CD4-positive, alpha-beta T cell treated with Interleukin-4 for 4 hours (primary cell): Measurements from ENCODE around the gene MRTFA.
"Not testable (repeated sequence)": the region's sequence is repeated elsewhere in the genome, so short reads cannot be mapped to it uniquely, and the experiment has no call there.

Experiments
- DNase-seq: peaks from one replicate; pipeline ENCODE4 v3.0.0-alpha.2; 2020

Gene MRTFA

DNA sequence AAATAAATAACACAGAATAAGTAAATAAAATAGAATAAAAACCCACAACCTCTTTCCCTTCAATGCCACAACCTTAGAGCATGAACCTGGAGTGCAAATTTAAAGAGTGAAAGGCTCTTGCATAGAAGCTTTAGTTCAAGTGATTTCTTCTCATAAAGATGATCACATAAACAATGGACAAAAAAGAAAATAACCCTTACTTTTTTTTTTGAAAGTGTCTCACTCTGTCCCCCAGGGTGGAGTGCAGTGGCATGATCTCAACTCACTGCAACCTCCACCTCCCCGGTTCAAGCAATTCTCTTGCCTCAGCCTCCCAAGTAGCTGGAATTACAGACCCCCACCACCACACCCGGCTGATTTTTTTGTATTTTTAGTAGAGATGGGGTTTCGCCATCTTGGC lies 10.7 kb downstream of the MRTFA start:
- not testable (repeated sequence) for DNase-seq

DNA sequence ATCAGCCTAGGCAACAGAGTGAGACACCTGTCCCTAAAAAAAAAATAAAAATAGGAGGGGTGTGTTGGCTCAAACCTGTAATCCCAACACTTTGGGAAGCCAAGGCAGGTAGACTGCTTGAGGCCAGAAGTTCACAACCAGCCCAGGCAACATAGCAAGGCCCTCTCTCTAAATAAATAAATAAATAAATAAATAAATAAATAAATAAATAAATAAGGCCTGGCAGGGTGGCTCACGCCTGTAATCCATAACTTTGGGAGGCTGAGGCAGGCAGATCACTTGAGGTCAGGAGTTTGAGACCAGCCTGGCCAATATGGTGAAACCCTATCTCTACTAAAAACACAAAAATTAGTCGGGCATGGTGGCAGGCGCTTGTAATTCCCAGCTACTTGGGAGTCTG lies 11.2 kb downstream of the MRTFA start:
- DNase-seq: not testable (repeated sequence)

DNA sequence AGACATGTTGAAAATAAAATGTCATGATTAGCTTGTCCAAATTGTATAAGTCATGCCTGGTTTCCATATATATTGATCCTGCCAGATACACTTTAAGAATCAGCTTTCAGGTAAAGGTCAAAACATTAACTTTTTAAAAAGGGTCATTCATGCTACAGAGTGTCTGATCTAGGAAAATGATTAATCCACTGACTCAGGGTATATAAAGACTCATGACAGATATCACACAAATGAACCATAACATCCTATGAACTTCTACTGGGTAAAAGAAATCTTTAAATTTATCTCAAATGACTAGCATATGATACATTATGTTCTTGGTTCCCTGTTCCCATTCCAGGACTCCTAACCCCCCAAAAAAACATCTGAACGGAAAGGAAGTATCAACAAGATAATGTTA lies 11.7 kb downstream of the MRTFA start:
- DNase-seq: no peak

DNA sequence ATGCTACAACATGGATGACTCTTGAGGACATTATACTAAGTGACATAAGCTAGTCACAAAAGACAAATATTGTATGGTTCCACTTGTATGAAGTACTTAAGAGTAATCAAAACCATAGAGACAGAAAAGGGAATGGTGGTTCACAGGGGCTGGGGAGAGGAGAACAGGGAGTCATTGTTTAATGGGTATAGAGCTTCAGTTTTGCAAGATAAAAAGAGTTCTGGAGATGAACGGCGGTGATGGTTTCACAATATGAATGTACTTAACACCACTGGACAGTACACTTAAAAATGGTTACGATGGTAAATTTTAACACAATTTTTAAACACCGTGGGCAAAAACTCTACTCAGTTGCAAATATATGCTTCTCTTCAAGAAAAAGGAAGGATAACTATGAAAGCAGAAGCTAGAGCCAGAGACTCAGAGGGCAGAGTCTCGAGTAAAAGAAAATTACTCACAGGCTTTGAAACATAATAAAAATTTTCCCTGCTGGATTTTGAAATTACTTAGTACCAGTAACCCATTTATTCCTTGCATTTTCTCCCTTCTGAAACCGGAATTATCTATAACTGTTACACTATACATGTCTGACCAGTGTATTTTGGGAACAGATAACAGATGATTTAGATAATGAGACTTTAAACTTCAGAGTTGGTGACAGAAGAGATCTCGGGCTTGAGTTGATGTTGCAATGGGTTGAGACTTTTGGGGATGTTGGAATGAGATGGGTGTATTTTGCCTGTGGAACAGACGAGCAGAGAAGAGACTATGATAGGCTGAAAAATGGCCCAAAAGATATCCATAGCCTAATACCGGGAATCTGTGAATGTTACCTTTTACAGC lies 15.0 kb downstream of the MRTFA start:
- DNase-seq: no peak

DNA sequence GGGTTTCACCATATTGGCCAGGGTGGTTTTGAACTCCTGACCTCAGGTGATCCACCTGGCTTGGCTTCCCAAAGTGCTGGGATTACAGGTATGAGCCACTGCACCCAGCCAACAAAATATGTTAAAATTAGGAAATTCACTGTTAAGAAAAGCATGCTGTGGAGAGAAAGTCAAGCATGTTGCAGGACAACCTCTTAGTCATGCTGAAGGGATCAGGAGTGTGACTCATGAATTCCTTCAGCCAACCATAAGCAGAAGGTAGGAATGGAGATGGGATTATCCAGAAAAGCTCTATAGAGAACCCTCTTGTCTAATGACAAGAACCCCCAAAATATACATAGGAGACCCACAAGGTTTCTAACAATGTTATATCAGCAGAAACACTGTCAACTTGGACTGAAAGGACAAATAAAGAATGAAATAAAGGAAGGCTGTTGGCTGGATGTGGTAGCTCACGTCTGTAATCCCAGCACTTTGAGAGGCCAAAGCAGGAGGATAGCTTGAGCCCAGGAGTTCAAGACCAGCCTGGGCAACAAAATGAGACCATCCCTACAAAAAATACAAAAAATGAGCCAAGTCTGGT lies 16.0 kb downstream of the MRTFA start:
- no peak for DNase-seq

DNA sequence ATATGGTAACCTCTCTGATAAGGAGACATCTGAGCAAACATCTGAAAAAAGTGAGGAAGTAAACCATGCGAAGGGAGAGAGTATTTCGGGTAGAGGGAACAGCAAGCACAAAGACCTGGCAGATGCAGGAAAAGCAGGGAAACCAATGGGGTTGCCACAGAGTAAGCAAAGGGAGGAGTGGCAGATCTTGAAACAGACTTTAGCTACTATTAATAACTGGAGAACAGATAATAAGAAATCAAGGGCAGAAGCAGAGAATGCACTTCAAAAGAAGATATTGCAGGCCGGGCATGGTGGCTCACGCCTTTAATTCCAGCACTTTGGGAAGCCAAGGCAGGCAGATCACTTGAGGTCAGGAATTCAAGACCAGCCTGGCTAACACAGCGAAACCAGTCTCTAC lies 18.1 kb downstream of the MRTFA start:
- DNase-seq: no peak

DNA sequence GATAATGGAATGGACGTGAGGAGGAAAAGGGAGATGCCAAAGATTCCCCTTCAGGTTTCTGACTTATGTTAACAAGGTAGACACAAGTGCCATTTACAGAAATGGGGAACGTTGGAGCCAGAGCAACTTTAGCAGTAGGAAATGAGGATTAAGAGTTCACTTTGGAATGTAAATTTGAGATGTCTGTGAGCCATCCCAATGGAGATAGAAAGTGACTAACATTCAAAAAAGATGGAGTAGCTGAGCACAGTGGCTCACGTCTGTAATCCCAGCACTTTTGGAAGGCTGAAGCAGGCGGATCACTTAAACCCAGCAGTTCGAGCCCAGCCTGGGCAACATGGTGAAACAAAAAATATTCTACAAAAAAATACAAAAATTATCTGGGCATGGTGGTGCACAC lies 19.9 kb downstream of the MRTFA start:
- DNase-seq: no peak

DNA sequence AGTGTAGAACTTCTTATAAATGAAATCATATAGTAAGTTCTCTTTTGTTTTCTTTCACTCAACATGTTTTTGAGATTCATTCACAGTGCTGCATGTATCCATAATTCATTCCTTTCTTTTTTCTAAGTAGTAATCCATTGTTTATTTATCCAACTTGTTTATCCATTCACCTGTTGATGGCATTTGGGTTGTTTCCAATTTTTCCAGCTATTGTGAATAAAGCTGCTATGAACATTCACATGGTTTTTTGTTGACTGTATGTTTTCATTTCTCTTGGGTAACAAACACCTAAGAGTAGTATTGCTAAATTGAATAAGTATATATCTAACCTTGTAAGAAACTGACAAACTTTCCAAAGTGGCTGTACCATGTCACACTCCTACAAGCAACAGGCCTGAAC lies 23.5 kb downstream of the MRTFA start:
- DNase-seq: no peak

DNA sequence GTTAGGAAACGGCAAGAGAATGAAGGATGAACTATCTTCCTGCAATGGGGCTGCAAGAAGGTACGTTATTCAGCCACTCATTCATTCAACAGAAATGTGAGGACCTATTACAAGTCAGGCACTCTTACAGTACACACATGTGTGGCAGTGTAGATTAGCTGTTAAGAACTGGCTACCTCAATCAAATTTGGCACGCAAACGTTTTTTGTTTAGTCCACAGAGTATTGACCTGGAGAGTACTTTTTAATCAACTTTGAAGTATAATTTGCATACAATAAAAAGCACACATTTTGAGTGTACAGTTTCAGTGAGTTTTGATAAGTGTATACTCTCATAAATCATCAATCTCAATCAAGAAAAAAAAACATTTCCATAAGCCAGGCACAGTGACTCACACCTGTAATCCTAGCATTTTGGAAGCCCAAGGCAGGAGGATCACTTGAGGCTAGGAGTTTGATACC lies 24.2 kb downstream of the MRTFA start:
- no peak for DNase-seq

DNA sequence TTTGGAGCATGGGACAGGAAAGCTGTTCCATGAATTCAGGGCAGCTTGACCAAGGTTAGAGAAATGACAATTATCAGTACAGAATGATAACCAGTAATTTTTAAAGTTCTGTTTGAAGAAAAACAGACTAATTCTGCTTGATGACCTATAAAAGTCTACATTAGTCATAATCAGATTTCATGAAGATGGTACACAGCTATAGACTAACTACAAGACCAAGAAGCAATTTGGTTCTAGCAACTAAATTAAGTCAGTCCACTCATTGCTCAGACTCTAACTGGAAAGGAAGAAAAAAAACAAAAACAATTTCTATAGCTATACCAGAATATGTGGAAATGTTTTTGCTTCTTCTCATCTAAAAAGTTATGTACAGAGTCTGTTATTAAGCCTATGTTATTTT lies 24.9 kb downstream of the MRTFA start:
- no peak for DNase-seq

DNA sequence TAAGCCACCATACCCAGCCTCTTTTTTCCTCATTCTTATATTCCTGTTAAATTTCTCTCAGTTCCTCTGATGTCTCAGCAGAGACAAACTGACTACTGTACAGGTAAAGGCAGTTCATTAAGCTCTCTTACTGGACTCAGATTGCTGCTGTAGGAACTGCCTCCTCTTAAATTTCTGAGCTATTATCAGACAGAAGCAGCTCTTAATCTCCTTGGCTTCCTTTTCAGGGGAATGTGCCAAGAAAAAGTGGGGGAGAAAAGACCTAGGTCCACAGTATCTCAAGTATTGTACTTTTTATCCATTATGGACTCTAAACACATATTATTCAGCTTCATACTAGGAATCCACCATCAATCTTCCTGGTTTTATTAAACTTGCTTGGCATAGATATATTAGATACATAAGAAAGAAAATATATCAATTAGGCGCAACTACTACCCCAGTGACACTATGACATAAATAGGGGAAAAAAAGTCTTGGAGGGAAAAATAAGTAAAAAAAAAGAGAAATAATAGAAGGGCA lies 26.1 kb downstream of the MRTFA start:
- DNase-seq: no peak

DNA sequence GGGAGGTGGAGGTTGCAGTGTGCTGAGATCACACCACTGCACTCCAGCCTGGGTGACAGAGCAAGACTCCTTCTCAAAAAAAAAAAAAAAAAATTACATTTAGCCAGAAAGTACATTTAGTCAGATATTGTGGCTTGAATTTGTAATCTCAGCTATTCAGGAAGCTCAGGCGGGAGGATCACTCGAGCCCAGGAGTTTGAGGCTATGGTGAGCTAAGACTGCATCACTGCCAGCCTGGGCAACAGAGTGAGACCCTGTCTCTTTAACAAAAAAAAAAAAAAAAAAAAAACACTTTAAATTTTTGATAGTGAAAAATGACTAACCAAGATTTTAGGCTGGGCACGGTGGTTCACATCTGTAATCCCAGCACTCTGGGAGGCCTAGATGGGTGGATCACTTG lies 27.3 kb downstream of the MRTFA start:
- no peak for DNase-seq

DNA sequence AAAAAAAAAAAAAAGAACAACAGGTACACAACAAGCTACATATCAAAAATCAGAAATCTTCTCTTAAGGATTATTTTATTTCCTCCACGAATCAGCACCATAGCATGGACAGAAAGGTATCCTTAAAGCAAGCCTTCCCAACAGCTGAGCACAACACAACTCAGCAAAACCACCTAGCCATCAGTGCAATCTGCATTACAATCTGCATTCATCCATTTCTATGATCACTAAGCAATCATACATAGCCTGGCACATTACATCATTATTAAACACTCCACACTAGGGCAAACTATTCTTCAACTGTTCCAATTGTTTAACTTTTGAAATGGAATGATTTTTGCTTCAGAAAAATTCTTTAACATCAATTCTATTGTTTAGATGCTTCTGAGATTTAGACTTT lies 29.0 kb downstream of the MRTFA start:
- no peak for DNase-seq

DNA sequence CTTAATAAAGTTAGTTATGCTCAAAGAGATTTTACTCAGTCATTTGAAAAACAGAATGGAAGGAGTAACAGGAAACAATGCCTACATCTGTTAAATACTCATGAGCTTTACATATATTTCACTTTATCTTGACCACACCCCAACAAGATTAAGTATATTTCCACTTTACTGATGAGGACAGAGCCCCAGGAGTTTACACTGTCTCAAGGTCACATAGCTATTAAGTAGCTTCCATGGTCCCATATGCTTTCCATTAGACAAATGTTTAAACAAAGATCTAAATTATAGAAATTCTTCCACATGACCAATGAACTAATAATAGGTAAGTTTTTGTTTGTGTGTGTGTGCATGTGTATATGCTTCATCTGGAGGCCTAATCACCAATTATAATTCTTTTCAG lies 30.2 kb downstream of the MRTFA start:
- no peak for DNase-seq

DNA sequence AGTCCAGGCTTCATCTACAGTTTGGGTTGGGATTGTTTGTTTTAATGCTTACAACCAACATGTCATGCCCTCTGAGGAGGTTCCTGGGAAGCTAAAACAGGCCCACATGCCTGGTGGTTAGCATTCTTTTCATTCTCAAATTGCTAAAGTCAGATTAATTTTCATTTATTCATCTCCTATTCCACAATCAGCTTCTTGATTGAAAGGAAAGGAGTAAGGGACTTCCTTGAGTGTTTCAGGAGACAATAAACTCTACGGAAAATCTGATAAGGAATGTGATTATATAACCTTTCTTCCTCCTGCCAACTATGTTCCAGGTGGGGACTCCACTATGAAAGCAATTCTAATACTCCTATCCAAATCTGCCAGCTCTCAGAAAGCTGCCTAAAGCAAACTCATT lies 30.8 kb downstream of the MRTFA start:
- no peak for DNase-seq

DNA sequence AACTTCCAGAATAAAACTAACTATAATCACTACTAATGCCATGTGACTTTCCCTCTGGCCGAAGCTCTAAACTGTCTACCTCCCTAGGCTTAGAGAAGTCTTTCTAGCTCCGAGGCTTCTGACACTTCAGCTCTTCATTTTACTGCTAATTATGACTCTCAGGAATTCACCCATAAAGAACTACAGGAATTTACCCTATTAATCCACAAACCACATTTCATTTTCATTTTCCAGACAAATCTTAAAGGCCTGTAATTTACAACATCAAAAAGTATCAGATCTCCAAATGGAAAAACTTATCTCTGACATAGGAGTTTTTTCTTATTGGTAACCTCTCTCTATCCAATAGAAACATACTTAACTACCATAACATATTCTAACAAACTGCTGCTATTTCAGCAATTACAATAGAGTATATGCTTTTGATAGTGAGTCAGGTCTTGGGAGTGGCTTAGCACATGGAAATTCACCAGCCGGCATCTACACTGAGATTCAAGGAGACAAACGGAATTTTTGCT lies 33.4 kb downstream of the MRTFA start:
- DNase-seq: no peak

DNA sequence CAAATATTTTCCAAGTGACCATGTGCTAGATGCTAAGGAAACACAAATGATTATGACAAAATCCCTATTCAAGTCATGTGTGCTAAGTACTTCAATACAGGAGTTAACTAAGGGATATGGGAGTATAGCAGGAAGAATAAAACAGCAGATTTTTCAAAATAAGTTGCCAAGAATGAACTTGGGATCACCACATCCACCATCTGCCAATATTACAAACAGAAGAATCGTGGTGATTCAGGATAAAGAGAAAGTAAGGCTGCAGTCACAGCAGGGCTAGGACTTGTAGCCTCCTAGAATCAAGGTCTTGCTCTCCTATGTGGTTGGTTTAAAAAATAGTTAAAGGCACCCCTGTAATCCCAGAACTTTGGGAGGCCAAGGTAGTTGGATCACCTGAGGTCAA lies 34.3 kb downstream of the MRTFA start:
- DNase-seq: no peak

DNA sequence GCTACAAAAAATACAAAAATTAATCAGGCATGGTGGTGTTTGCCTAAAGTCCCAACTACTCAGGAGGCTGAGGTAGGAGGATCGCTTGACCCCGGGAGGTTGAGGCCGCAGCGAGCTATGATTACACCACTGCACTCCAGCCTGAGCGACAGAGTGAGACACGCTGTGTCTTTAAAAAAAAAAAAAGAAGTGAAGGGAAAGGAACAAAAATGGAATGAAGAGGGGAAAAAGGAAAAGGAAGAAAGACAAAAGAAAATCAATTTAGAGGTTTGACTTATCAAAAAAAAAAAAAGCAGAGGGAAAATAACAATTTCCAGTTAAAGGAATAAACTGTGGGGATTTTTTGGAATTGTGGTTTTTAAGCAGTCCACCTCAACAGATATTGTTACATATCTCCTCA lies 36.8 kb downstream of the MRTFA start:
- no peak for DNase-seq

DNA sequence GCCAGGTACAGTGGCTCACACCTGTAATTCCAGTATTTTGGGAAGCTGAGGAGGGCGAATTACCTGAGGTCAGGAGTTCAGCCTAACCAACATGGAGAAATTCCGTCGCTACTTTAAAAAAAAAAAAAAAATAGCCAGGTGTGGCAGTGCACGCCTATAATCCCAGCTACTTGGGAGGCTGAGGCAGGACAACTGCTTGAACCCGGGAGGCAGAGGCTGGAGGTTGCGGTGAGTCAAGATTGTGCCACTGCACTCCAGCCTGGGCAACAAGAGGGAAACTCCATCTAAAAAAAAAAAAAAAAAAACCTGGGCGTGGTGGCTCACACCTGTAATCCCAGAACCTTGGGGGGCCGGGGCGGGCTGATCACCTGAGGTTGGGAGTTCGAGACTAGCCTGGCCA lies 37.8 kb downstream of the MRTFA start:
- not testable (repeated sequence) for DNase-seq

DNA sequence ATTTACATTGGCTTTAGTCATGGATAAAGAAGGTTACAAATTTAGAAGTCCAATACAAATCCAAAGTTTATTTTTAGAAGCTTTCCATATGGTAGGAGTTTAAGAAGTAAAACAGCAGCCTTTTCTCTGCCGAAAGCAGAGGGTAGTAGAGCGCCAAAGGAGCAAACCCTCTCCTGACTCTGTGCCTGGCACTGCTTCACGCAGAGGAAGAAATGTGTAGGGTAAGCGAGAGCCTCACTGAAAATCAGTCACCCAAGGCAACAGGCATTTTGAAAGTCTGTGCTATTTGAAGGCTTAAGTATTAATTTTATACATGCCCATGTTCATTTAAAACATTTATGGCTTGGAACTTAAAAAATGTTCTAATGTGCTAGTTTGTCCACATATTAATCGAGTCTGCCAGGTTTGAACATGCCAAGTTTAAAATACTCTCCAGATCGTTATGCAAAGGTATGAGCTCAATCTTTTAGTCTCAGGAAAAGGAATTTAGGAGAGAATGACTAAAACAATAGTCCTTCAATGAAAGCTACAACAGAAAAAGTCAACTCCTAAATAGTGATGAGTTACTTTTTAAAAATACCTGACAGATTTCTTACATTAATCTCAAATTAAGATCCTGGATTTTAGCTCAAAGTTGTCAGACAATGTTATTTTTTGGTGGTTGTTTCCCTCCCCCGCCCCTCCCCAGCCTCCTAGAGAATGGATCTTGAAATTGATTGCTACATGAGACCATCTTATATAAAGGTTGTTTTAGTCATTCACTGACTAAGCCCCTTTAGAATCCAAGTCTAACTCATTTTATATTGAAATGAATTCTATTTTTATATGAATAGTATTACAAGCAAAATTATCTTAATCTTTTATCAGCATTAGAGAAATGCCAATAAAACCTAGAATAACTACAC lies 38.7 kb downstream of the MRTFA start:
- DNase-seq: no peak

DNA sequence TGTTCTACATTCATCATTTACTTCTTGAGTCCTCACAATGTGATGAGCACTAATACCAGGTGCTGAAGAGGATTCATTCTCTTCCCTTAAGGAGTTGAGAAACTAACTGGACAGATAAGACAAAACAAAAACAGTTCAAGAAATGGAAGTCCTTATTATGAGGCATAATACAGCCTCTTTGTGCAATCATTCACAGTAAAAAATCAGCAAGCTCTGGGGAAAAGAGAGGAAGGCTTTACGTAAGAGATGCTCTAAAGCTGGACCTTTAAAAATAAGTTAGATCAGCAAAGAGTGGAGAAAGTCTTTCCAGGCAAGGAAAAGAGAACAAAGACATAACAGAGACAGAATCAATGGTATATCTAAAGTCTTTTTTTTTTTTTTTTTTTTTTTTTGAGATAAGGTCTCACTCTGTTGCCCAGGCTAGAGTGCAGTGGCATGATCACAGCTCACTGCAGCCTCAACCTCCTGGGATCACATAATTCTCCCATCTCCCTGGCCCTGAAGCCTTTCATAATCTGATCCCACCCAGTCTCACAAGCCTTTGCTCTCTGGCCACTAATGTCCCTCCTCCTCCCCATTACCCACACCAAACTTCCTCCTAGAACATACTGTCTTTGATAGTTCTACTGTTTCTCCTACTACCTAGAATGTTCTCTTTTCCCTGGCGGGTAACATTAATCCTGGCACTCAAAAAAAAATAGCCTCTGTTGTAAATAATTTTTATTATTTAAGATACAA lies 40.9 kb downstream of the MRTFA start:
- DNase-seq: no peak

DNA sequence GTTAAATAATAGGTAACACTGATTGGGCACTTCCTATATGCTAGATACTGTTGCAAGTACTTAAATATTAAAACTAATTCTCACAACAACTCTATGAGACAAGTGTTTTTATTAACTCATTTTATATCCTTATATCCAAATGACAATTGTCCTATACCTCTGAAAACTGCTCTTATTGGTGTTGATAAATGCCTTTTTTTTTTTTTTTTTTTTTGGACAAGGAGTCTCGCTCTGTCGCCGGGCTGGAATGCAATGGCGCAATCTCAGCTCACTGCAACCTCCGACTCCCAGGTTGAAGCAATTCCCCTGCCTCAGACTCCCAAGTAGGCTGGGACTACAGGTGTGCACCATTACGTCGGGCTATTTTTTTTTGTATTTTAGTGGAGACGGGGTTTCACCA lies 41.6 kb downstream of the MRTFA start:
- DNase-seq: no peak

DNA sequence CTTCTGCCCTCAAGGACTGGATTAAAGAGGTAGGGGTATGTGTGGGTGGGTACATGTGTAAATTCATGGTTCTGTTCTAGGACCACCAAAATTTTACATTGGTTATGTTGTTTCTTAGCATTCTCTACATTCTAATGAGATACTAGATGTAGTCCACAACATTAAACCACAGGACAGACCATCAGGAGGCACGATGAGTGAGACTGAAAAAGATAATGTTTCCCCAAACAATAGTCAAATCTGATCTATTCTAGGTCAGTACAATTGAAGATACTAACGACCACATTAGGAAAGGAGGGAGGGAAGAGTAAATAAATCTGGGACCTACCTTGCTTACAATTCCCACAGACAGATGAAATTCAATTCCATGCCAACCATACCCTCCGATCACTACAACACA lies 42.2 kb downstream of the MRTFA start:
- DNase-seq: no peak
